Dedifferentiated amniotic fluid mesenchymal stem cell (primary cell): Measurements from ENCODE around the gene WDR18.
"Not testable (repeated sequence)": the region's sequence is repeated elsewhere in the genome, so short reads cannot be mapped to it uniquely, and the experiment has no call there.

Source experiments
- DNase-seq: peaks from one replicate; pipeline ENCODE4 v3.0.0-alpha.2; 2016; ENCODE audit errors: extremely low spot score

Gene WDR18

GRCh38 chr19:1019980-1020867, 36.1 kb downstream of the WDR18 start:
- DNase-seq, result no peak

GRCh38 chr19:1020868-1021425, 36.8 kb downstream of the WDR18 start, which contains the start of gene TMEM259:
TMEM259 (minus strand) TSS chr19:1021123; CDS start chr19:1020996, 127 bp downstream.
- peak; percentile 98 for DNase-seq

DNA sequence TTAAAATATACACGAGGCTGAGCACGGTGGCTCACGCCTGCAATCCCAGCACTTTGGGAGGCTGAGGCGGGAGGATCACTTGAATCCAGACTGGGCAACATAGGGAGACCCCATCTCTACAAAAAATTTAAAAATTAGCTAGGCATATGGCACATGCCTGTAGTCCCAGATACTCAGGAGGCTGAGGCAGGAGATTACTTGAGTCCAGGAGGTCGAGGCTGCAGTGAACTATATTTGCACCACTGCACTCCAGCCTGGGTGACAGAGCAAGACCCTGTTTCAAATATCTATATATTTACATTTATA, 39.7 kb downstream of the WDR18 start:
- not testable (repeated sequence) for DNase-seq

- DNase-seq, result not testable (repeated sequence)
These were observed 40.9 kb downstream of the WDR18 start for GRCh38 chr19:1025080-1025479.

GRCh38 chr19:1025960-1026782, 42.0 kb downstream of the WDR18 start, which contains the start of gene CNN2:
CNN2 (plus strand) TSS chr19:1026608; CDS start chr19:1026662, 54 bp downstream.
- peak; percentile 60 for DNase-seq

DNA sequence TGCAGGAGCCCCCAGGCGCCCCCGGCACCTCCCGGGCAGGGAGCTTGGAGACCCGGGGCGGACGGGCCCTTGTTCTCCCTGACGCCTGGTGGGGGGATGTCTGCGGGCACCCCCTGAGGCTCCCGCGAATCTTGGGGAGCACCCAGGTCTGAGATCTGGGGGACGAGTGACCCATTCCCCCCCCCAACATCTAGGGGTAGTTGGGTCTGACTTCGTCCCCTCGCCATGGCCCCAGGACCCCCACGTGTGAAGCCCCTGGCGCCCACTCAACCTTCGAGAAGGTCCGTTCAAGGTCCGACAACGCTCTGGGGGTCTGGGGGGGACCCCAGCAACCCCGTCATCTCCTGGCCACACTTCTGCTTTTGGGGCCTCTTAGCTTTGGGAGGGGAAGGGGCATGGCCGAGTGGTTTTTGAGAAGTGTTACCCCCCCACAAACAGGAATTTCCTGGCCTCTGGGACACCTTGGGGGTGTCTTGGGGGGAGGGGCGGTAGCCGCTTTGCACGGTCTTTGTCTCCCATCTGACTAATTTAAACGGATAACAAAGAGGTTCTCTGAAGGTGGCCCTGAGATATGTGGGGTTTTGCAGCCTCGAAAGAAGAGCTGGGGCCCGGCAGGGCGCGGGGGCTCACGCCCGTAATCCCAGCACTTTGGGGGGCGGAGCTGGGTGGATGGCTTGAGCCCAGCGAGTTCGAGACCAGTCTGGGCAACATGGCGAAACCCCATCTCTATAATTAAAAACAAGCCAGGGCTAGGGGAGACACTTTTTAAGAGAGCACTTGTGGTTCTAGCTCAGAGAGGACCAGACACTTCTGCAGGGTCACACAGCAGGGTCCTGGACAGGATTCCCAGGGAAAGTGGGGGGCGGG, 42.9 kb downstream of the WDR18 start:
- DNase-seq, result no peak

GRCh38 chr19:1027650-1028061, 43.5 kb downstream of the WDR18 start:
- no peak for DNase-seq

DNA sequence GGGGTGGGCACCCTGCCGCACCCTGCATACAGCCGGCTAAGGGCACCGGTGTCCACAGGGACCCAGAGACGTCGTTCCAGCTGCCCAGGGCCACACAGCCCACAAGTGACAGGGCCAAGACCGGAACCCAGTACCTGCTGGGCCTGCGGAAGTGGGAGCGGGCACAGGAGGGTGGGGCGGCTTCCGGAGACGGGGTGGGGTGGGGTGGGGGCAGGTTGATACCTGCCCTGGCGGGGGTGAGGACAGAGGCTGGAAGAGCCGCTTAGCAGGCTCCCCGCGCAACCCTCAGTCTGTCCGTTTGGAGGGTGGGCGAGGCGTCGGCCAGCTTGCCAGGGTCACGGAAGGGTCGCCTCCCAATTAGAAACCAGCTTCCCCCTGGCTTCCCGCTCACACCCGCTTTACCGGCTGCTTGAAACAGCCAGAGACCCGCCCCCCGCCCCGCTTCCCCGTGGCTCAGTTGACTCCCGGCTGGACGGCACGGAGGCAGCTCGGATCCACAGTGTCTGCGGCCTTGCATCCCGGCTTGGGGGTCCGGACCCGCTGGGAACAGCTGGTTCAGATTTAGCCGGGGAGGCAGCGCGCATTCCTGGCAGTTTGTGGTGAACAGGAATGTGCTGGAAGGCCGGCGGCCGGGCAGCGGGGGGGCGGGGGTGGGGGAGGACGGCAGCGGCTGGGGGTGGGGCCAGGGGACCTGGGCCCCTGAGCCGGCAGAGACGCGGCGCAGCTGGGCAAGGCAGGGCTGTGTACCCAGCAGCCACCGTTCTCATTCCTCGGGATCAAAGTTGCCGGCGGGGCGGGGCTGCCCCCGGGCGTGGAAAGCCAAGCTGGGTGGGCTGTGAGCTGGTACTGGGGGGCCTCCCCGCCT, 44.1 kb downstream of the WDR18 start:
- DNase-seq, result peak; percentile 97

GRCh38 chr19:1032264-1032867, 48.2 kb downstream of the WDR18 start:
- DNase-seq, result no peak

DNA sequence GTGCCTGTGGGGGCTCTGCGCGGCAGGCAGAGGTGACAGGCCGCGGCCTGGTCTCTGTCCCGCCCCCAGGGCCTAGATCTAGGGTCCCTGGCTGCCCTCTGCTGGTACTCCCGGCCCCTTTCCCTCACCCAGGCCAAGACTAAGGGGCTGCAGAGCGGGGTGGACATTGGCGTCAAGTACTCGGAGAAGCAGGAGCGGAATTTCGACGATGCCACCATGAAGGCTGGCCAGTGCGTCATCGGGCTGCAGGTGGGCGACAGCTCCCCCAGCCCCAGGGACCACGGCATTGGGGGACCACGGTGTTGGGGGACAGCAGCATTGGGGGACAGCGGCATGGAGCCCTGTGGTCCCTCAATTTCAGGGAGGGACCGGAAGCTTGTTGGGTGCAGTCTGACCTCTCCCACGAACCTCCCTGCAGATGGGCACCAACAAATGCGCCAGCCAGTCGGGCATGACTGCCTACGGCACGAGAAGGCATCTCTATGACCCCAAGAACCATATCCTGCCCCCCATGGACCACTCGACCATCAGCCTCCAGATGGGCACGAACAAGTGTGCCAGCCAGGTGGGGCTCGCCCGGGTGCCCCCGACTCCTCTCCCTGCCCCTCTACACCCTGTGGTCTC, 52.0 kb downstream of the WDR18 start:
- DNase-seq, result no peak

DNA sequence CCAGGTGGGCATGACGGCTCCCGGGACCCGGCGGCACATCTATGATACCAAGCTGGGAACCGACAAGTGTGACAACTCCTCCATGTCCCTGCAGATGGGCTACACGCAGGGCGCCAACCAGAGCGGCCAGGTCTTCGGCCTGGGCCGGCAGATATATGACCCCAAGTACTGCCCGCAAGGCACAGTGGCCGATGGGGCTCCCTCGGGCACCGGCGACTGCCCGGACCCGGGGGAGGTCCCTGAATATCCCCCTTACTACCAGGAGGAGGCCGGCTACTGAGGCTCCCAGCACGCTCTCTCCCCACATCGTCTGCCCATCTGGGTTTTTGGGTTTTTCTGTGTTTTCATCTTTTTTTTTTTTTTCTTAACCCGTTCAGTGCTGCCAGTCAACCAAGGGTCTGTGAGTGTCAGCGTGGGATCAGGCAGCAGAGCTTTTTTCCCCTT, 53.5 kb downstream of the WDR18 start:
- no peak for DNase-seq

DNA sequence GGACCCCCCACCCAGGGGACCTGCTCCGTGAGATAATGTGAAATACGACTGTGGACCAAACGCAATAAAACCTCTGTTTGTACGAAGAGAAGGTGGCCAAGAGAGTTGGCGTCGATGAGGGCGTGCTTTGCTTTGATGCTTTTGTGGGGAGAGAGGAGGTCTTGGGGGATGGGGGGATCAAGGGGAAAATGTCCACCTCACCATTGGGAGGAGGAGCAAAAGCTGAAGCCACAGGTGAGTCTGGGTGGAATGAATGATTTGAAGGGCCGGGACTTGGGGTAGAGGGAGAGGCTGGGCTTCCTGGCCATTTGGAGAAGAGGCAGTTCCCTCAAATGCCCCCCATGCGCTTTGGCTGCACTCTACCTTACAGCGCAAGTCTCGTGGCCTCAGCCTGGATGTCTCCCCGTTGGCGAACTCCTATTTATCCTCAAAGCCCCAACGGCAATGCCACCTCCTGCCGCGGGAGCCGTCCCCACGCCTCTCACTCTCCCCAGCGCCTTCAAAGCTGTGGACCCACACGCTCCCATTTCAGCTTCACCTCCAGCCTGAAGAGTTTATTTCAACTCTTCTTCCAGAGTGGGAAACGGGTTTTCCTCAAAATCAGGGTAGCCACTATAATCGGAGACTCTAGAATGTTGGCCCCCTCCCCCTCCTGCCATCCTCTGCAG, 55.0 kb downstream of the WDR18 start:
- no peak for DNase-seq

DNA sequence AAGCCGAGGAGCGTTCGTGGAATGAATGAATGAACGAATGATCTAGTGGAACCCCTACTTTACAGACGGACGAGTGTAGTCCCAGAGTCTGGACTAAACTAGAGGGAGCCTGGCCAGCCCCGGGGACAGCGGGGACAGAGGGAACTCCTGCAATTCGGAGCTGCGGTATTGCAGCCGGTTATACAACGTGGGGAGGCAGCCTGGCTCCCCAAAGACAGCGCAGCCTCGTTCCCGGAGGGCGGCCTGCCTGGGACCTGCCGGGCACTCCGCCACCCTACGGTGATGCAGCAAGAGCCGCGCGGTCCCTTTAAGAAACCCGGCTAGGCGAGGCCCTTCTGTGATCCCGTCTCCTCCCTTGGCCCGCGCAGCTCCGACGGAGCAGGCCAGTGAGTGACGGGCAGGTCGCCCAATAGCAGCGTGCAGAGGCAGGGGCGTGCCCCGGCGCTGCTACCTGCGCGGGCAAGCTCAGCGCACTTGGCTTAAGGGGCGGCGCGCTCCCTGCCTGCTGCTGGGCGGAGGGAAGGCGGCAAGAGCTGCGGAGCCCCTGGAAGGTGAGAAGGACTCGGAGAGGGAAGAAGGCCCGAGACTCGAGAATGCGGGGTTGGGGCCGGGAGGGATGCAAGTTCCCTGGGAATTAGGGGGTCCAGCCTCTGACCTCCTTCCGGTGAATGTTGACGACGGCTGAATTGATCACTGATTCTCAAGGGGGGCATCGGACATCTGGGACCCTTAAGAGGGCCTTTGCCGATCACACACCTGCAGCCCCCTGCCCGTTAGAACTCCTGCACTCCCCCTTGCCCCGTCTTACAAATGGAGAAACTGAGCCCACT, 55.7 kb downstream of the WDR18 start, which contains the start of gene ABCA7:
ABCA7 (plus strand) TSS at position 462 of the 830 bp plus-strand sequence. CDS start 1,255 bp downstream, outside the sequence.
- peak; percentile 91 for DNase-seq

GRCh38 chr19:1040476-1041271, 56.5 kb downstream of the WDR18 start:
- DNase-seq, result peak; percentile 82

DNA sequence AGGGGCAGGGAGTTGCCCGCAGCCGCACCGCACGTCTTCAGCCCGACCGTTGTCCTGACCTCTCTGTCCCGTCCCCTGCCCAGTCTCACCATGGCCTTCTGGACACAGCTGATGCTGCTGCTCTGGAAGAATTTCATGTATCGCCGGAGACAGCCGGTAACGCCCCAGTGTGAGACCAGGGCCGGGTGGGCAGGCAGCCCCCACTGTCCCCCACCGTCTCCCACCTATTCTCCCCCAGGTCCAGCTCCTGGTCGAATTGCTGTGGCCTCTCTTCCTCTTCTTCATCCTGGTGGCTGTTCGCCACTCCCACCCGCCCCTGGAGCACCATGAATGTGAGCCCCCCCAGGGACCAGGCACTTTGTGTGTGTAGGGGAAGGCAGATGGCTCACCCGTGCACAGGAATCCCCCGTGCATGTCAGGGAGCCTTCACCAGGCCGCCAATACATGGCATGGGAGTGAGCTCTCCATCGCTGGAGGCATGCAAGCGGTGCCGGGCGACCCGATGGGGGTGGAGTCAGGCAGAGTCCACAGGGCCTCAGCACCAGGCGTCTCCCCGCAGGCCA, 57.2 kb downstream of the WDR18 start:
- no peak for DNase-seq

DNA sequence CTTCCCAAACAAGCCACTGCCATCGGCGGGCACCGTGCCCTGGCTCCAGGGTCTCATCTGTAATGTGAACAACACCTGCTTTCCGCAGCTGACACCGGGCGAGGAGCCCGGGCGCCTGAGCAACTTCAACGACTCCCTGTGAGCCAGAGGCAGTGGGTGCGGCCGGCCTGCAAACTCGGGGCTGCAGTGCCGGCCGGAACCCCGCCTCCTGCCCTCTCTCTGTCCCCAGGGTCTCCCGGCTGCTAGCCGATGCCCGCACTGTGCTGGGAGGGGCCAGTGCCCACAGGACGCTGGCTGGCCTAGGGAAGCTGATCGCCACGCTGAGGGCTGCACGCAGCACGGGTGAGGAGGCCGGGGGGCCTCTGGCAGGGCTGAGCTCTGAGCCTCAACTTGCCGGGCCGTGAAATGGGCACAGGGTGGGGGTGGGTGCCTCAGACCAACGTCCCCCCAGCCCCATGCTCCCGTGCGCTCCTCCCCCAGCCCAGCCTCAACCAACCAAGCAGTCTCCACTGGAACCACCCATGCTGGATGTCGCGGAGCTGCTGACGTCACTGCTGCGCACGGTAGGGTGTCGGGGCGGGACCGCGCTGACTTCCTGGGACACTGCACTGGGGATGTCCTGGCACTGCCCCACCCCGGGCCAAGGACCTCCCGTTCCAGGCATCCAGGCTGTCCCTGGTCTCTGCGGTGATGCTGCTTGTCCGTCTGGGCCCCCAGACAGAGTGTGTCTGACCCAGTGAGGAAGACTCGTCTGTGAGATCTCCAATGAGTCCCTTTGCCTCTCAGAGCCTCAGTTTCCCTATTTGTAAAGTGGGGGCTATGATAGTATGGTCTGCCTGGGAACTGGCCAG, 57.9 kb downstream of the WDR18 start:
- no peak for DNase-seq
